DOHH2 (cell line): Measurements from ENCODE around the gene ZNF469.

Source experiments
- EZH2phosphoT487 ChIP-seq: fragments of 200-600 bp; sonication (generic); IDR thresholded peaks from 2 replicates; pipeline ENCODE4 v1.6.1; 2017; ENCODE audit warnings: borderline replicate concordance, mild to moderate bottlenecking, antibody characterized with exemption, low read length, moderate library complexity, mixed read lengths
- TF ChIP-seq, protein P1 (sequence below): fragments of 200-600 bp; sonication (generic); IDR thresholded peaks from one replicate; pipeline ENCODE4 v1.5.1; 2014; ENCODE audit warnings: antibody characterized with exemption, mild to moderate bottlenecking, low read depth, low read length; ENCODE audit not compliant: poor library complexity, severe bottlenecking

DNA sequence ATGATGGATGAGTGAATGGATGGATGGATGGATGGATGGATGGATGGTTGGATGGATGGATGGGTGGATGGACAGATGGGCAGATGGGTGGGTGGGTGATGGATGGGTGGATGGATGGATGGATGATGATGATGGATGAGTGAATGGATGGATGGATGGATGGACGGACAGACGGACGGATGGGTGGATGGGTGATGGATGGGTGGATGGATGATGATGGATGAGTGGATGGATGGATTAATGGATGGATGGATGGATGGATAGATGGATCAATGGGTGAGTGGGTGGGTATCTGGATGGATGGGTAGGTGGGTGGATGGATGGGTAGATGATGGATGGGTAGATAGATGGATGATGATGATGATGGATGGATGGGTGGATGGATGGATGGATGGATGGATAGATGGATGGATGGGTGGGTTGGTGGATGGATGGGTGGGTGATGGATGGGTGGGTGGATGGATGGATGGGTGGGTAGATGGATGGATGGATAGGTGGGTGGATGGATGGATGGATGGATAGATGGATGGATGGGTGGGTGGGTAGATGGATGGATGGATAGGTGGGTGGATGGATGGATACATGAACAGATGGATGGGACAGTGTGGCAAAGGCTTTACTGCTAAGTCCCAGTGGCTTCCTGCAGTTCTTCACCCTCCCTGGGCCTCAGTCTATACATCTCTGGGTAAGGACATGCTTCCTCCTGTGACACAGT, 40.1 kb downstream of the ZNF469 start:
- TF ChIP-seq, protein P1, sequence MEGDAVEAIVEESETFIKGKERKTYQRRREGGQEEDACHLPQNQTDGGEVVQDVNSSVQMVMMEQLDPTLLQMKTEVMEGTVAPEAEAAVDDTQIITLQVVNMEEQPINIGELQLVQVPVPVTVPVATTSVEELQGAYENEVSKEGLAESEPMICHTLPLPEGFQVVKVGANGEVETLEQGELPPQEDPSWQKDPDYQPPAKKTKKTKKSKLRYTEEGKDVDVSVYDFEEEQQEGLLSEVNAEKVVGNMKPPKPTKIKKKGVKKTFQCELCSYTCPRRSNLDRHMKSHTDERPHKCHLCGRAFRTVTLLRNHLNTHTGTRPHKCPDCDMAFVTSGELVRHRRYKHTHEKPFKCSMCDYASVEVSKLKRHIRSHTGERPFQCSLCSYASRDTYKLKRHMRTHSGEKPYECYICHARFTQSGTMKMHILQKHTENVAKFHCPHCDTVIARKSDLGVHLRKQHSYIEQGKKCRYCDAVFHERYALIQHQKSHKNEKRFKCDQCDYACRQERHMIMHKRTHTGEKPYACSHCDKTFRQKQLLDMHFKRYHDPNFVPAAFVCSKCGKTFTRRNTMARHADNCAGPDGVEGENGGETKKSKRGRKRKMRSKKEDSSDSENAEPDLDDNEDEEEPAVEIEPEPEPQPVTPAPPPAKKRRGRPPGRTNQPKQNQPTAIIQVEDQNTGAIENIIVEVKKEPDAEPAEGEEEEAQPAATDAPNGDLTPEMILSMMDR: no peak
- TF ChIP-seq EZH2phosphoT487: no peak
